HG03097 (cell line): ENCODE measurements around the gene GBF1.
"Not testable (repeated sequence)": the region's sequence is repeated elsewhere in the genome, so short reads cannot be mapped to it uniquely, and the experiment has no call there.

Experiments used
- ATAC-seq: cut with Tn5 transposase; IDR thresholded peaks from one replicate; pipeline ENCODE4 v1.9.1; 2021; ENCODE audit not compliant: unreplicated experiment, low FRiP score

GBF1 gene

GRCh38 chr10:102300278-102300843 is 55.0 kb downstream of the GBF1 start:
- no peak for ATAC-seq

DNA sequence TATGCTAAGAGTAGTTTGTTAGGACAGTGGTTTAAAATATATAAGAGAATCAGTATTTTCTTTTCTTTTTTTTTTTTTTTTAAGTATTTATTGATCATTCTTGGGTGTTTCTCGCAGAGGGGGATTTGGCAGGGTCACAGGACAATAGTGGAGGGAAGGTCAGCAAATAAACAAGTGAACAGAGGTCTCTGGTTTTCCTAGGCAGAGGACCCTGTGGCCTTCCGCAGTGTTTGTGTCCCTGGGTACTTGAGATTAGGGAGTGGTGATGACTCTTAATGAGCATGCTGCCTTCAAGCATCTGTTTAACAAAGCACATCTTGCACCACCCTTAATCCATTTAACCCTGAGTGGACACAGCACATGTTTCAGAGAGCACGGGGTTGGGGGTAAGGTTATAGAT is 55.6 kb downstream of the GBF1 start:
- not testable (repeated sequence) for ATAC-seq

DNA sequence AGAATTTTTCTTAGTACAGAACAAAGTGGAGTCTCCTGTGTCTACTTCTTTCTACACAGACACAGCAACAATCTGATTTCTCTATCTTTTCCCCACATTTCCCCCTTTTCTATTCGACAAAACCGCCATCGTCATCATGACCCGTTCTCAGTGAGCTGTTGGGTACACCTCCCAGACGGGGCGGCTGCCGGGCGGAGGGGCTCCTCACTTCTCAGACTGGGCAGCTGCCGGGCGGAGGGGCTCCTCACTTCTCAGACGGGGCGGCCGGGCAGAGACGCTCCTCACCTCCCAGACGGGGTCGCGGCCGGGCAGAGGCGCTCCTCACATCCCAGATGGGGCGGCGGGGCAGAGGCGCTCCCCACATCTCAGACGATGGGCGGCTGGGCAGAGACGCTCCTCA is 56.0 kb downstream of the GBF1 start:
- ATAC-seq: not testable (repeated sequence)

DNA sequence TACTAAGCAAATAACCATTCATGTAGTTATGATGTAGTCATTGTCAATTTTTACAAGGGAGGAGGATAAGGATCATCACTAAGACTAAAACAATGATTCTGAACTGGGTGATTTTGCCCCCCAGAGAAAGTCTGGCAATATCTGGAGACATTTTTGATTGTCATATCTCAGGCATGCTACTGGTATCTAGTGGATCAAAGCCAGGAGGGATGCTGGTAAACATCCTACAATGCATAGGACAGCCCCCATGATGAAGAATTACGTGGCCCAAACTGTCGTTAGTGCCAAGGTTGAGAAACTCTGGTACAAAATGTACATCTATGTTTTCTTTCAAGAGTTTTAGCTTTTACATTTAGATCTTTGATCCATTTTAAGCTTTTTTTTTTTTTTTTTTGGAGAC is 57.3 kb downstream of the GBF1 start:
- no peak for ATAC-seq

- no peak for ATAC-seq
These were observed 60.7 kb downstream of the GBF1 start for GRCh38 chr10:102306006-102306405.

GRCh38 chr10:102306710-102307109 is 61.4 kb downstream of the GBF1 start:
- no peak for ATAC-seq

DNA sequence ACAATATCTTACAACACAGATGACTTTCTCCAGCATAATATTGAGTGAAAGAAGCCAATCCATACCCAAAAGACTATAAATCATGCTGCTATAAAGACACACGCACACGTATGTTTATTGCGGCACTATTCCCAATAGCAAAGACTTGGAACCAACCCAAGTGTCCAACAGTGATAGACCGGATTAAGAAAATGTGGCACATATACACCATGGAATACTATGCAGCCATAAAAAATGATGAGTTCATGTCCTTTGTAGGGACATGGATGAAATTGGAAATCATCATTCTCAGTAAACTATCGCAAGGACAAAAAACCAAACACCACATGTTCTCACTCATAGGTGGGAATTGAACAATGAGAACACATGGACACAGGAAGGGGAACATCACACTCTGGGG is 63.0 kb downstream of the GBF1 start:
- ATAC-seq: not testable (repeated sequence)

DNA sequence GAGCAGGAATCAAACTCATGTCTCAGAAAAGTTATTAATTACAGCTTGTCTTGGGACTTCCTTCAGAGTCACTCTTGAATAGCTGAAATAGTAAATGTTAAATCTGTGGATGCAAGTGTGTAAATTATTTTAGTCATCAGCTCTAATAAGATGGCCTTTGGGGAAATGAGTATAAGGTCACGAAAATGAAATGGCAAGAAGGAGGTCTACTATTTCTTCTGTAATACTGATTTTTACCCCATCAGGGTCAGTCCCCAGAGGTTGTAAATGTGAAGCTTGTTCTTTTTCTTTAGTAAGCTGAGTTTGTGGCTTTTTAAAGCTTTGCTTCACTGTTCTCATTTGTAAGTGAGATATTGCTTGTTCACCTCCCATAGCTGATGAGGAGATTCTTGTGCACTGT is 63.9 kb downstream of the GBF1 start:
- ATAC-seq: no peak

GRCh38 chr10:102309916-102310315 is 64.6 kb downstream of the GBF1 start:
- ATAC-seq: no peak

- no peak for ATAC-seq
These were observed 65.2 kb downstream of the GBF1 start for GRCh38 chr10:102310361-102311024.

GRCh38 chr10:102311025-102311420 is 65.7 kb downstream of the GBF1 start:
- ATAC-seq: no peak

DNA sequence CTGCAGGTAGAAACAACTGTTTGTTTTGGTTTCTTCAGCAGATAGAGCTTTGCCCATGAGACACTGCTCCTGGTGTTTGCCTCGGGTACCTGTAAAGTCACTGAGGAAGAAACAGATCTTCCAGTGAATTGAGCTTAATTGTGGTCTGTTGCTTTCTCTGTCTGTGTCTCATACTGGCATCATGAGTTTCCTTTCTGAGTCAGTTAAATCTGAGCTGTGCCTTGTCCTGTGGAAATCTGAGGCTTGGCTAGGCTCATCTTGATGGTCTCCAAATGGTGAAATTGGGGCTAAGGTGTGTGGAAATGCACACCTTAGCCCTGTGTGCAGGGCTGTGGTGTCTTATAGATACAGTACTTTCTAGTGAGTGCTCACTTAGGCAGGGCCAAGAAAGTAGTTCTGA is 67.4 kb downstream of the GBF1 start:
- ATAC-seq: no peak

- no peak for ATAC-seq
These were observed 68.0 kb downstream of the GBF1 start for GRCh38 chr10:102313221-102313896.

DNA sequence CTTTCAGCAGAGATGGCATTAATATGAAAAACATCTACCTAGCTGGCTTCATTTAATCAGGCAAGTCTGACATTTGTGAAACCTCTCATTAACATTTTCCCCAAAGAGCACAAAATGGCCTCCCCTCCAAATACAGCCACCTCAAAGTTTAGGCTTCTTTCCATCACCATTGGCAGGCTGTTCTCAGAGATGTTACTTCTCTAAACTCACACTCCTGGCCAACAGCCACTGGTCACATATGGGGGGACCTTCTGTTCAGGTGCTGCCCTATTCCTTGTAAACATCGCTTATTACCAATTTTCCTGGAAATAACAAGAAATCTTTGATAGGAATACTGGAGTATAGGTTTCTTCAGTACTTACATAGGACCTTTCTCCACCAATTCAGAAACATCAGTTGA is 69.5 kb downstream of the GBF1 start:
- no peak for ATAC-seq

DNA sequence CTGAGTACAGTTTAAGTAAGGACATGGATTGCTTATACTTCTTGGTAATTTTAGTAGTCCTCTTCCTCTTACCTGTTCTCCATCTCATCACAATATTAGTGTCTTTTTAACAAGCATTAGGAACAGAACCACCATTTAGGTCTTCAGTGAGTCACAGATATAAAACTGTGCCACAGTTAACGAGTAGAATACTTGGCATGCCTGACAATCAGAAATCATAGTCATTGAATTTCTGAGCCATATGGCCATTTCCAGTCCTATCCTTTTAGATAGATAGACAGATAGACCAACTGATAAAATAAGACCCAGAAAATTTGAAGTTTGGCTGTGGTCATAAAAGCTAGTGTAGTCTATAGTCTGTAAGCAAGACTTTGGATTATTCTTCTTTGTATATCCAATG is 71.1 kb downstream of the GBF1 start:
- ATAC-seq: no peak

GRCh38 chr10:102322914-102323313 is 77.6 kb downstream of the GBF1 start:
- ATAC-seq: no peak

GRCh38 chr10:102324061-102324460 is 78.7 kb downstream of the GBF1 start:
- no peak for ATAC-seq

- ATAC-seq: no peak
These were observed 80.7 kb downstream of the GBF1 start for GRCh38 chr10:102326031-102326430.

GRCh38 chr10:102327002-102327401 is 81.7 kb downstream of the GBF1 start:
- no peak for ATAC-seq

DNA sequence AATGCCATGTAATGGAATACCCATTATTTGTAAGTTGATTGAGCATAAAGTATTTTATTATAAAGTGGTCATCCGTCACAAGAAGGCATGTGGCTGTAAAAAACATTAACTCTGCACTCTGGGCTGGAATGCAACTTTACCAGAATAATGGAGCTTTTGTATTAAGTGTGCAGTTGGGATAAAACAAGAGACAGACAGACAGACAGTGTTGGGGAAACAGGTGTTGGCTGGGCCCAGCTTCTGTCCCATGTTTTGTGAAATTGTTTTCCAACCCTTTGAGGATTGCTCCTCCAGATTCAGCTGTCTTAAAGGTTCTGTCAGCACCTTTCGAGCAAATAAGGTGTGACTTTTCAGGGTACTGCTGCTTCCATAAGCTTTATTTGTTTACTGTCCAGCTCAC is 82.3 kb downstream of the GBF1 start:
- no peak for ATAC-seq

GRCh38 chr10:102332772-102333171 is 87.4 kb downstream of the GBF1 start:
- ATAC-seq: no peak

DNA sequence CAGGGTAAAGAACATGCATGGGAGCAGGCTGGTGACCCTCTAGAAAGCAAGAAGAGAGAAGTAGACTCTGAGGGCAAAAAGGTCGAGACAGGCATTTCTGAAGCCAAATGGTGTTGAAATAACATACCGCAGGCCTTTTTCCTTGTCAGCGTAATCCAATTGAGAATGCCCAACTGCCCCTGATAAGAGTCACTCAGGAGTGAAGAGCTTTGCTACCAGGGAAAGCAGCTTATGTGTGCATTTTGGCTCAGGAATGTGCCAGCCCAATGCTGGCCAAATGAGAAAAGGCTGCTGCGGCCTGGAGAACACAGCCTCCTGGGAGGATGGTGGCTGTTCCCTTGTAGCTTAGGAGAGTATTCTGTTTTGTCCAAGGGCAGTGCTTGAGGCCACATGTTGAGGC is 88.8 kb downstream of the GBF1 start:
- ATAC-seq: no peak
